Measurements from ENCODE around the gene MICAL3. TPM values are rescaled to one million over a fixed set of nuclear protein-coding genes. Genes with fewer than 3 reads are reported as not detected.

The MICAL3 gene
- total and polyA plus RNA-seq, 9 of the 15 experiments (the other 6 are each of a cell fraction or from before 2014, with no cell fraction given): 0.53 to 32.1 (median 12.3) TPM

DNA sequence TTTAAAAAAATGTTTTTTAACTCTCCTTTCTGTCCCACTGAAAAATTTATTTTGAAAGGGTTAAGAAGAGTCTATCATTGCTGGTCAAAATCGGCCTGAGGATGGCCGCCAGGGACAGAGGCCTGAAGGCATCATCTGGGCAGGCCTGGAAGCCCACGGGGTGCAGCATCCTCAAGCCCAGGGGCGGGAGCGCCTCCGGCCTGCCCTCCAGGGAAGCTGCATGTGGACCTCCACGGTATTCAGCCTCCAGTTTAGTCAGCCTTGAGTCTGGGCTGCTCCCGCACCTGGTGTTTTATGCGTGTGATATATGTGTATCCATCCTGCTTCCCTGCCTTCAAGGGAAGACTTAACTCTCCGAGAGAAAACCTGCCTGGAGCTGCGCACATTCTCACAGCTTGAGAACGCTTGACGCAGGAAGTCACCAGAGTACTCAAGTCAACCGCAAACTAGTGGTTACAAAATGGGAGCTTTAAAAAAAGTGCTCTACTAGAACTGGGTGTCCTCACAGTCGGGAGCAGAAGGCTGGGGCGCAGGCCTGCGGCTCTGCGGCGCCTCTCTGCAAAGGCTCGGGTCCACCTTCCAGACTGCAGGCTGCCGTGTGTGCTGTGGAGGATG is 236.5 kb downstream of the MICAL3 start:
- 91% methylated on average over 21 of the region's 21 CpGs for WGBS (ENCODE audit: insufficient coverage, low coverage, missing lambda C conversion rate)
- intact Hi-C loops (cut with micrococcal nuclease): loop anchor here (2.0 to 5.0 kb wide), 3 partner anchors 151 to 289 kb away; partner anchors contain the start of genes BCL2L13 and PEX26
- ChIA-PET POLR2A (interaction anchor here (0.6 to 6.0 kb wide), 4 partner anchors 15 to 473 kb away, joined by 3 to 54 read pairs (median 4); partner anchors contain the start of gene BID), CTCF (ENCODE audit: low intra/inter-chr PET ratio) (interaction anchor here (3.3 kb wide), 1 partner anchor 45 kb away, joined by 23 read pairs; no protein-coding TSS in a partner anchor)
- no peaks in the 10 kb centered on the region; the same call in 2 of the 3 replicates for H3K36me3 ChIP-seq (ENCODE audit: control insufficient read depth, insufficient read depth, low read length)
- H3K79me2 ChIP-seq (ENCODE audit: control insufficient read depth, insufficient read depth, low read length): no peaks in the 10 kb centered on the region
- H4K20me1 ChIP-seq (replicated peaks; ENCODE audit: control insufficient read depth, insufficient read depth, low read length): peaks cover 6% of the 10 kb centered on the region; the same call in 1 of the 2 replicates
- in situ Hi-C loops (cut with MboI): no loop called here
- no peak for DNase-seq (ENCODE audit: extremely low read depth in 1 of 4, low spot score in 3 of 4)
- BruUV-seq (replicated peaks): no TSS peak
- ATAC-seq: no peak
- H3K4me2 ChIP-seq (ENCODE audit: insufficient read depth, low read length): no peak overlapping the region
- no peak overlapping the region for H3K4me3 ChIP-seq
- no peak overlapping the region for H2AFZ ChIP-seq (ENCODE audit: low read depth, low read length)
- no peak overlapping the region for H3K27ac ChIP-seq (ENCODE audit: extremely low read depth, low read depth, low read length)
- peaks cover 30 to 59% of the 10 kb centered on the region in 2 experiments; a peak in 4 of 5 replicates for H3K4me1 ChIP-seq (replicated peaks in 1 of 2; ENCODE audit: control insufficient read depth in 2 of 2, insufficient read depth in 2 of 2, low read length in 2 of 2)
- no peaks in the 10 kb centered on the region for H3K9me3 ChIP-seq (replicated peaks; ENCODE audit: control insufficient read depth, insufficient read depth, low read depth, low read length)
- peaks cover 5% of the 10 kb centered on the region for H3K9me1 ChIP-seq (ENCODE audit: control insufficient read depth, insufficient read depth, low read length)
- H3K9ac ChIP-seq (ENCODE audit: insufficient read depth in 1 of 2, low read depth in 2 of 2, low read length in 2 of 2): peak overlapping the region in 1 of 2 experiments; percentile 54; a peak in 1 of 4 replicates
- no peaks in the 10 kb centered on the region; a peak in 1 of 5 replicates for H3K27me3 ChIP-seq (ENCODE audit: control insufficient read depth in 2 of 2, insufficient read depth in 2 of 2, low read length in 2 of 2)
- no peak for FAIRE-seq
- TF ChIP-seq, protein P1, sequence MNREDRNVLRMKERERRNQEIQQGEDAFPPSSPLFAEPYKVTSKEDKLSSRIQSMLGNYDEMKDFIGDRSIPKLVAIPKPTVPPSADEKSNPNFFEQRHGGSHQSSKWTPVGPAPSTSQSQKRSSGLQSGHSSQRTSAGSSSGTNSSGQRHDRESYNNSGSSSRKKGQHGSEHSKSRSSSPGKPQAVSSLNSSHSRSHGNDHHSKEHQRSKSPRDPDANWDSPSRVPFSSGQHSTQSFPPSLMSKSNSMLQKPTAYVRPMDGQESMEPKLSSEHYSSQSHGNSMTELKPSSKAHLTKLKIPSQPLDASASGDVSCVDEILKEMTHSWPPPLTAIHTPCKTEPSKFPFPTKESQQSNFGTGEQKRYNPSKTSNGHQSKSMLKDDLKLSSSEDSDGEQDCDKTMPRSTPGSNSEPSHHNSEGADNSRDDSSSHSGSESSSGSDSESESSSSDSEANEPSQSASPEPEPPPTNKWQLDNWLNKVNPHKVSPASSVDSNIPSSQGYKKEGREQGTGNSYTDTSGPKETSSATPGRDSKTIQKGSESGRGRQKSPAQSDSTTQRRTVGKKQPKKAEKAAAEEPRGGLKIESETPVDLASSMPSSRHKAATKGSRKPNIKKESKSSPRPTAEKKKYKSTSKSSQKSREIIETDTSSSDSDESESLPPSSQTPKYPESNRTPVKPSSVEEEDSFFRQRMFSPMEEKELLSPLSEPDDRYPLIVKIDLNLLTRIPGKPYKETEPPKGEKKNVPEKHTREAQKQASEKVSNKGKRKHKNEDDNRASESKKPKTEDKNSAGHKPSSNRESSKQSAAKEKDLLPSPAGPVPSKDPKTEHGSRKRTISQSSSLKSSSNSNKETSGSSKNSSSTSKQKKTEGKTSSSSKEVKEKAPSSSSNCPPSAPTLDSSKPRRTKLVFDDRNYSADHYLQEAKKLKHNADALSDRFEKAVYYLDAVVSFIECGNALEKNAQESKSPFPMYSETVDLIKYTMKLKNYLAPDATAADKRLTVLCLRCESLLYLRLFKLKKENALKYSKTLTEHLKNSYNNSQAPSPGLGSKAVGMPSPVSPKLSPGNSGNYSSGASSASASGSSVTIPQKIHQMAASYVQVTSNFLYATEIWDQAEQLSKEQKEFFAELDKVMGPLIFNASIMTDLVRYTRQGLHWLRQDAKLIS (CRISPR knock-in tag; IDR thresholded peaks at IDR 0.05): no peak
- TF ChIP-seq HIVEP1 (CRISPR knock-in tag; IDR thresholded peaks at IDR 0.05) (no peak), DPF2 (IDR thresholded peaks at IDR 0.05) (no peak), HDAC1 (IDR thresholded peaks at IDR 0.05) (no peak), EGR1 (conservative IDR thresholded peaks at IDR 0.05) (no peak), MTA3 (IDR thresholded peaks at IDR 0.05; ENCODE audit: borderline replicate concordance) (no peak), ARHGAP35 (IDR thresholded peaks at IDR 0.05; ENCODE audit: partially characterized antibody) (no peak), SMARCE1 (IDR thresholded peaks at IDR 0.05) (no peak), ZNF785 (CRISPR knock-in tag; IDR thresholded peaks at IDR 0.05) (no peak), CEBPG (CRISPR knock-in tag; IDR thresholded peaks at IDR 0.05) (no peak), CEBPG (tag; conservative IDR thresholded peaks at IDR 0.05 in 1 of 2, IDR thresholded peaks at IDR 0.05 in 1 of 2) (no peak), ZFPM2 (CRISPR knock-in tag; IDR thresholded peaks at IDR 0.05) (no peak)
- TF ChIP-seq, protein P2, sequence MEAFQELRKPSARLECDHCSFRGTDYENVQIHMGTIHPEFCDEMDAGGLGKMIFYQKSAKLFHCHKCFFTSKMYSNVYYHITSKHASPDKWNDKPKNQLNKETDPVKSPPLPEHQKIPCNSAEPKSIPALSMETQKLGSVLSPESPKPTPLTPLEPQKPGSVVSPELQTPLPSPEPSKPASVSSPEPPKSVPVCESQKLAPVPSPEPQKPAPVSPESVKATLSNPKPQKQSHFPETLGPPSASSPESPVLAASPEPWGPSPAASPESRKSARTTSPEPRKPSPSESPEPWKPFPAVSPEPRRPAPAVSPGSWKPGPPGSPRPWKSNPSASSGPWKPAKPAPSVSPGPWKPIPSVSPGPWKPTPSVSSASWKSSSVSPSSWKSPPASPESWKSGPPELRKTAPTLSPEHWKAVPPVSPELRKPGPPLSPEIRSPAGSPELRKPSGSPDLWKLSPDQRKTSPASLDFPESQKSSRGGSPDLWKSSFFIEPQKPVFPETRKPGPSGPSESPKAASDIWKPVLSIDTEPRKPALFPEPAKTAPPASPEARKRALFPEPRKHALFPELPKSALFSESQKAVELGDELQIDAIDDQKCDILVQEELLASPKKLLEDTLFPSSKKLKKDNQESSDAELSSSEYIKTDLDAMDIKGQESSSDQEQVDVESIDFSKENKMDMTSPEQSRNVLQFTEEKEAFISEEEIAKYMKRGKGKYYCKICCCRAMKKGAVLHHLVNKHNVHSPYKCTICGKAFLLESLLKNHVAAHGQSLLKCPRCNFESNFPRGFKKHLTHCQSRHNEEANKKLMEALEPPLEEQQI (IDR thresholded peaks at IDR 0.05): no peak
- TF ChIP-seq, protein P3, sequence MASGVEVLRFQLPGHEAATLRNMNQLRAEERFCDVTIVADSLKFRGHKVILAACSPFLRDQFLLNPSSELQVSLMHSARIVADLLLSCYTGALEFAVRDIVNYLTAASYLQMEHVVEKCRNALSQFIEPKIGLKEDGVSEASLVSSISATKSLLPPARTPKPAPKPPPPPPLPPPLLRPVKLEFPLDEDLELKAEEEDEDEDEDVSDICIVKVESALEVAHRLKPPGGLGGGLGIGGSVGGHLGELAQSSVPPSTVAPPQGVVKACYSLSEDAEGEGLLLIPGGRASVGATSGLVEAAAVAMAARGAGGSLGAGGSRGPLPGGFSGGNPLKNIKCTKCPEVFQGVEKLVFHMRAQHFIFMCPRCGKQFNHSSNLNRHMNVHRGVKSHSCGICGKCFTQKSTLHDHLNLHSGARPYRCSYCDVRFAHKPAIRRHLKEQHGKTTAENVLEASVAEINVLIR (CRISPR knock-in tag; IDR thresholded peaks at IDR 0.05): no peak

All from K562 (cell line).